Calu3 (cell line): Measurements from ENCODE around the gene MBTD1. TPM values are rescaled to one million over a fixed set of nuclear protein-coding genes. Genes with fewer than 3 reads are reported as not detected.

Source experiments
- BruUV-seq: library from RNA; stranded (reverse); fragments of 400-500 nt; replicated peaks from 2 replicates; lab custom pipeline; 2021; lab: Mats Ljungman, UMichigan
- CTCF ChIA-PET: fragments of 300-600 bp; sonication (Branson Sonifier 250); formaldehyde crosslinking; loops from one replicate; lab custom pipeline; 2022; ENCODE audit warnings: antibody characterized with exemption; lab: Charles Lee
- DNase-seq: peaks from one replicate; pipeline ENCODE4 v3.0.0; 2022
- H3K27ac Mint-ChIP-seq: one replicate; pipeline ENCODE4 v1.8.0; 2022; ENCODE audit warnings: mixed read lengths; ENCODE audit not compliant: unreplicated experiment
- H3K27me3 Mint-ChIP-seq: one replicate; pipeline ENCODE4 v1.8.0; 2022; ENCODE audit warnings: mixed read lengths; ENCODE audit not compliant: unreplicated experiment
- H3K36me3 Mint-ChIP-seq: one replicate; pipeline ENCODE4 v1.8.0; 2022; ENCODE audit warnings: mild to moderate bottlenecking, moderate library complexity, mixed read lengths; ENCODE audit not compliant: insufficient read depth, unreplicated experiment
- H3K4me1 Mint-ChIP-seq: one replicate; pipeline ENCODE4 v1.8.0; 2022; ENCODE audit warnings: mild to moderate bottlenecking, low read depth, mixed read lengths; ENCODE audit not compliant: unreplicated experiment
- H3K4me3 Mint-ChIP-seq: one replicate; pipeline ENCODE4 v1.8.0; 2022; ENCODE audit warnings: mild to moderate bottlenecking, low read depth, moderate library complexity, mixed read lengths; ENCODE audit not compliant: unreplicated experiment
- H3K9me3 Mint-ChIP-seq: one replicate; pipeline ENCODE4 v1.8.0; 2022; ENCODE audit warnings: low read depth, mixed read lengths; ENCODE audit not compliant: unreplicated experiment
- intact Hi-C: fragments of 100-400 bp; cut with micrococcal nuclease; formaldehyde crosslinking; loops from one replicate; pipeline ENCODE4 v1.10.0; 2022; ENCODE audit not compliant: unreplicated experiment
- total RNA-seq: library from RNA; stranded (reverse); gene quantifications from 2 replicates; pipeline ENCODE4 v1.2.3, GENCODE V29; 2022
- TF ChIP-seq, protein P1 (sequence below): fragments of 200-600 bp; IDR thresholded peaks from one replicate; pipeline ENCODE4 v1.8.0; 2022; ENCODE audit warnings: antibody characterized with exemption; ENCODE audit not compliant: unreplicated experiment

The MBTD1 gene
- total RNA-seq, 1 experiment from 2014 or later = 38.4 TPM

DNA sequence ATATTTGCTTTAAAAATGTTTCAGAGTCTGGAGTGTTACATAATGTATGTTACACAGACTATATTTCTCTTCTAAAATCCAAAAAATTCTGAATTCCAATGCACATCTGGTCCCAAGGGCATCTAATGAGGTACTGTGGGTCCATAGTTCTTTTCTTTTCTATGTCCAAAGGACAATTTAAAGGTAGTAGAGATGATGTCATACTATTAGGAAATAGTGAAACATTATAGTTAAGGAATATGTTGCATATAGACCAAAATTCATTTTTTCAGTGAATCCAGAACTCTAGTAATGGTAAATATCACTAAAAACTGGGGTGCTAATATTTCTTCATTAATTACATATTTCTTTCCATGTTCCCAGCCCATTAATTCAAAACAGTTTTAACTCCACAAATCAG, 70.7 kb downstream of the MBTD1 start:
- TF ChIP-seq, protein P1, sequence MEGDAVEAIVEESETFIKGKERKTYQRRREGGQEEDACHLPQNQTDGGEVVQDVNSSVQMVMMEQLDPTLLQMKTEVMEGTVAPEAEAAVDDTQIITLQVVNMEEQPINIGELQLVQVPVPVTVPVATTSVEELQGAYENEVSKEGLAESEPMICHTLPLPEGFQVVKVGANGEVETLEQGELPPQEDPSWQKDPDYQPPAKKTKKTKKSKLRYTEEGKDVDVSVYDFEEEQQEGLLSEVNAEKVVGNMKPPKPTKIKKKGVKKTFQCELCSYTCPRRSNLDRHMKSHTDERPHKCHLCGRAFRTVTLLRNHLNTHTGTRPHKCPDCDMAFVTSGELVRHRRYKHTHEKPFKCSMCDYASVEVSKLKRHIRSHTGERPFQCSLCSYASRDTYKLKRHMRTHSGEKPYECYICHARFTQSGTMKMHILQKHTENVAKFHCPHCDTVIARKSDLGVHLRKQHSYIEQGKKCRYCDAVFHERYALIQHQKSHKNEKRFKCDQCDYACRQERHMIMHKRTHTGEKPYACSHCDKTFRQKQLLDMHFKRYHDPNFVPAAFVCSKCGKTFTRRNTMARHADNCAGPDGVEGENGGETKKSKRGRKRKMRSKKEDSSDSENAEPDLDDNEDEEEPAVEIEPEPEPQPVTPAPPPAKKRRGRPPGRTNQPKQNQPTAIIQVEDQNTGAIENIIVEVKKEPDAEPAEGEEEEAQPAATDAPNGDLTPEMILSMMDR = no peak
- Mint-ChIP-seq H3K4me1 (no peaks in the 10 kb centered on the region), H3K27me3 (no peaks in the 10 kb centered on the region), H3K9me3 (no peaks in the 10 kb centered on the region), H3K27ac (no peak overlapping the region), H3K4me3 (no peak overlapping the region), H3K36me3 (peaks cover 70% of the 10 kb centered on the region)
- BruUV-seq = no TSS peak
- CTCF ChIA-PET = no interaction called here
- intact Hi-C loops = no loop called here
- DNase-seq = no peak

- CTCF ChIA-PET = interaction anchor here (0.5 to 0.7 kb wide), 2 partner anchors 109 to 117 kb away, joined by 3 read pairs; no protein-coding TSS in a partner anchor
- TF ChIP-seq, protein P1 = no peak
- Mint-ChIP-seq H3K4me1 (no peaks in the 10 kb centered on the region), H3K27me3 (no peaks in the 10 kb centered on the region), H3K9me3 (no peaks in the 10 kb centered on the region), H3K4me3 (no peak overlapping the region), H3K27ac (no peak overlapping the region), H3K36me3 (peaks cover 65% of the 10 kb centered on the region)
- DNase-seq = no peak
- intact Hi-C loops = no loop called here
- no TSS peak for BruUV-seq
Observed at GRCh38 chr17:51188271-51188833, 71.5 kb downstream of the MBTD1 start.

DNA sequence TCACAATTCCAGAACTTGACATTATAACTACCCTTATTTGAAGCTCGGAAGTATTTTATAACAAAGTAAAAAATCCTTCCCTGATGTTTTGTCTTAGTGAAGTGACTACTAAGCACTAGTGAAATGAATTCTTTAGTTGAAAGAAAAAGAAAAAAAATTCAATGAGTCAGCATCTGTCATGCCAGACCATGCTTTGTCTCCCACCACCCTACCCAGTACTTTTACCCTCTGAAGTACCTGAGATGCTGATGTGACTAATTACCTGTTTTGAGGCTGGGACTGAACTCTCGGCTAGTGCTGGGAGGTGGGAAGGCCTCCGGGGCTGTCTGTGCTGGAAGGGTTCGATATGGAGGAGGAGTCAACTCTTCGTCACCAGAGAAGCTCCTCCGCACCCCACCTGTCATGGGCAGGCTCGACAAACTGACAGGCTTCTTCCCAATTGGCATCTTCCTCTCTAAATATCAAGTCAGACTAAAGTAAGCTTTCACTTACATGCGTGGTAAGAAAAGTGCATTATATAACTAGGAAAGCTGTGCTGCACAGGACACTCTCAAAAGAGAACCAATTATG, 74.0 kb downstream of the MBTD1 start:
- no peak overlapping the region for H3K4me3 Mint-ChIP-seq
- H3K27me3 Mint-ChIP-seq = no peaks in the 10 kb centered on the region
- intact Hi-C loops = no loop called here
- no peak overlapping the region for H3K27ac Mint-ChIP-seq
- no peaks in the 10 kb centered on the region for H3K4me1 Mint-ChIP-seq
- DNase-seq = no peak
- CTCF ChIA-PET = interaction anchor here (0.7 kb wide), 1 partner anchor 819 kb away, joined by 3 read pairs; no protein-coding TSS in a partner anchor
- peaks cover 64% of the 10 kb centered on the region for H3K36me3 Mint-ChIP-seq
- TF ChIP-seq, protein P1 = no peak
- no TSS peak for BruUV-seq
- H3K9me3 Mint-ChIP-seq = no peaks in the 10 kb centered on the region

DNA sequence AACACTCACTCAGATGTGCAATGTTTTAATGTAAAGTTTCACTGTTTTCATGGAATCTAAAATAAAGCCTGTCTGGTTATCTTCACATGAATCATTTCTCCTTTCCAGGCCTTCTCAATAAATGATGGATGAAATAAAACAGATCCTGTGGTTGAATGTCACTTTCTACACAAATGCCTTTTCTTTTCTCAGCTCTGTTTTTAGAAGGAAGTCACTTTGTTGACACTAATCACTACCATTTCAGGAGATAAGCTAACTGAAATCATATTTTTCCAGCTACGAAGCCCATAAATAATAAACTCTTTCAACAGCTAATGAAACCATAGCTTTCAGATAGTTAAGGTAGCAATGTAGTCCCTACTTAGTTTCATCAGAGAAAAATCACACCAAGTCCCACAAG, 75.7 kb downstream of the MBTD1 start:
- BruUV-seq = no TSS peak
- TF ChIP-seq, protein P1 = no peak
- CTCF ChIA-PET = no interaction called here
- no peak for DNase-seq
- H3K4me1 Mint-ChIP-seq = no peaks in the 10 kb centered on the region
- no peak overlapping the region for H3K27ac Mint-ChIP-seq
- H3K27me3 Mint-ChIP-seq = no peaks in the 10 kb centered on the region
- peaks cover 65% of the 10 kb centered on the region for H3K36me3 Mint-ChIP-seq
- no peaks in the 10 kb centered on the region for H3K9me3 Mint-ChIP-seq
- intact Hi-C loops = no loop called here
- no peak overlapping the region for H3K4me3 Mint-ChIP-seq
